Measurements from ENCODE around the gene TRIM17.

GRCh38 chr1:228423404-228424053, 6.9 kb upstream of the TRIM17 start:
- TF ChIP-seq CREB1 (IDR thresholded peaks at IDR 0.05) (no peak), CTCF (IDR thresholded peaks at IDR 0.05; ENCODE audit: control extremely low read depth in 1 of 3, insufficient read depth in 1 of 3, low read depth in 1 of 3, low read length in 3 of 3) (no peak), POLR2AphosphoS5 (IDR thresholded peaks at IDR 0.05; ENCODE audit: low read depth, low read length) (no peak), HDAC6 (IDR thresholded peaks at IDR 0.05; ENCODE audit: low read depth, low read length) (no peak), TAF1 (IDR thresholded peaks at IDR 0.05; ENCODE audit: low read depth, low read length) (no peak), MAX (IDR thresholded peaks at IDR 0.05) (no peak), SUZ12 (IDR thresholded peaks at IDR 0.05; ENCODE audit: low read length) (no peak), EGR1 (IDR thresholded peaks at IDR 0.05; ENCODE audit: borderline replicate concordance, low read depth, low read length) (no peak)
